Measurements from ENCODE around the gene COL26A1.

GRCh38 chr7:101598986-101599771 lies 236.5 kb downstream of the COL26A1 start:
- TF ChIP-seq EZH2 (IDR thresholded peaks at IDR 0.05) = no peak
- TF ChIP-seq FOXP2 (optimal IDR thresholded peaks at IDR 0.05; ENCODE audit: control extremely low read depth, extremely low read length, insufficient read depth) = no peak
- TF ChIP-seq POLR2AphosphoS5 (IDR thresholded peaks at IDR 0.05; ENCODE audit: borderline replicate concordance, low read depth, low read length) = no peak

Data from SK-N-MC (cell line).